Urinary bladder (tissue), 4 donors: ENCODE measurements around the gene SVIL. TPM values are rescaled to one million over a fixed set of nuclear protein-coding genes. Genes with fewer than 3 reads are reported as not detected.
"Not testable (repeated sequence)": the region's sequence is repeated elsewhere in the genome, so short reads cannot be mapped to it uniquely, and the experiment has no call there.

Experiments
- DNase-seq: peaks from one replicate; pipeline ENCODE4 v3.0.0-alpha.2; 2015; ENCODE audit errors: extremely low spot score
- H3K27ac ChIP-seq: one replicate; pipeline ENCODE4 v1.5.1; 2013; ENCODE audit warnings: low read depth, mild to moderate bottlenecking, moderate library complexity
- H3K36me3 ChIP-seq: one replicate; pipeline ENCODE4 v1.6.1; 2013; ENCODE audit warnings: mild to moderate bottlenecking, moderate library complexity; ENCODE audit not compliant: insufficient read depth
- H3K4me1 ChIP-seq: one replicate; pipeline ENCODE4 v1.6.1; 2013; ENCODE audit warnings: mild to moderate bottlenecking, moderate library complexity; ENCODE audit not compliant: insufficient read depth
- H3K4me3 ChIP-seq: one replicate; pipeline ENCODE4 v1.5.1; 2013; ENCODE audit warnings: low read depth, low read length
- WGBS: extraction: QIAGEN DNeasy Blood & Tissue Kit; methylation state at CpG from one replicate; pipeline ENCODE4 v1.1.7; 2013; 5-methylcytosine and 5-hydroxymethylcytosine counted together
- polyA plus RNA-seq: library from polyadenylated mRNA; stranded (reverse); fragments of 200-250 nt; gene quantifications from one replicate; pipeline ENCODE4 v1.2.3, GENCODE V29; 2013
- total RNA-seq: library from RNA; depleted of rRNA; stranded (reverse); fragments of >200 nt; gene quantifications from one replicate; pipeline ENCODE4 v1.2.3, GENCODE V29; 2014
- donor health status: healthy with polysubstance abuse.
- donor health status: healthy.

SVIL gene
- total and polyA plus RNA-seq, 2 donors, result 176 to 552 TPM

DNA sequence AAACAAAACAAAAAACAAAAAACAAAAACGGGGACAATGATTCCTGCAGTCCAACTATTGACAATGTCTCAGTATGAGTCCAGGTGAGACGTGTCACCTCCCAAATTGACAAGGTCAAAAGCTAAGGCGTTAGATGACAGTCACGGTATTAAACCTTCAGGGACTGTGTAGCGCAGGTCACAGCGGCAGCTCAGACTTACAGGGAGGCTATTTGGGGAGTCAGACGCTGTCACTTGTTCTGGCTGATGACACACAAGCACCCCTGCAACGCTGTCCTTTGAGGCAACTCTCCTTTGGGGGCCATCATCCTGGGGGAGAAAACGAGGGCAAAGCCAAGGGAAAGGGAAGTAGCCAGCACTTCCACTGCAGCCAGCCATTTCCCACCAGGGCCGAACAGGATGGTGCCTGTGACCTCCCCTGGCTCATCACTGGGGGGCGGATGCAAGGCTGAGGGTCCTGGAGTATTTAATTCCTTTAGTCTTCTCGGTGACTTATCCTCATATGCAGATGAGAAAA is 55.3 kb downstream of the SVIL start:
- Histone ChIP-seq H3K4me3 (no peak overlapping the region), H3K27ac (no peak overlapping the region), H3K36me3 (no peaks in the 10 kb centered on the region), H3K4me1 (peaks cover 2% of the 10 kb centered on the region)
- 89% methylated on average over 12 of the region's 12 CpGs for WGBS
- no peak for DNase-seq

DNA sequence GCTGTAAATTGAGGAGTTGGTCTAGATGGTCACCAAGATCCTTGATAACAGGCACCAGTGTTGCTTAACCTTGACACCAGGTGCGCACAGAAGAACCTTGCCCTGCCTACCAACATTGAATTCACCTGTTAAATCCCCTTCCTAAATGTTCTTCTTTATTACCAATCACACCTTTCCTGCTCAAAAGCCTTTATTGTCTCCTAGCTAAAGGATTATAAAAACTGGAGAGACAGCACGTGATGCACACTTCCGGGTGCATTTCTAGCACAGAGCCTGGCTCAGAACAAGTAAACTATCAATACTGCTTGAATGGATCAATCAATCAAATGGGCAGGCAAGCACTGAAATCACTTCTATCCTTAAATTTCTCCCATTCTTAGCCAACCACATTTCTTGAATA is 56.3 kb downstream of the SVIL start:
- no peak for DNase-seq
- Histone ChIP-seq H3K36me3 (no peaks in the 10 kb centered on the region), H3K4me1 (peaks cover 2% of the 10 kb centered on the region), H3K4me3 (no peak overlapping the region), H3K27ac (no peak overlapping the region)
- WGBS, result 88% methylated on average over 3 of the region's 3 CpGs

DNA sequence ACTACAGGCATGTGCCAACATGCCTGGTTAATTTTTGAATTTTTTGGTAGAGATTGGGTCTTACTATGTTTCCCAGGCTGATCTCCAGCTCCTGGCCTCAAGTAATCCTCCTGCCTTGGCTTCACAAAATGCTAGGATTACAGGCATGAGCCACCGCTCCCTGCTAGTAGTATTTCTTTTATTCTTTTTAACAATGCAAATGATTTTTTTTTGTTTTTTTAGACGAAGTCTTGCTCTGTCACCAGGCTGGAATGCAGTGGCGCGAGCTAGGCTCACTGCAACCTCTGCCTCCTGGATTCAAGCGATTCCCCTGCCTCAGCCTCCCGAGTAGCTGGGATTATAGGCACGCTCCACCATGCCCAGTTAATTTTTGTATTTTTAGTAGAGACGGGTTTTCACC is 58.1 kb downstream of the SVIL start:
- no peak overlapping the region for H3K27ac ChIP-seq
- peaks cover 2% of the 10 kb centered on the region for H3K4me1 ChIP-seq
- DNase-seq, result no peak
- no peaks in the 10 kb centered on the region for H3K36me3 ChIP-seq
- no peak overlapping the region for H3K4me3 ChIP-seq
- 81% methylated on average over 8 of the region's 8 CpGs for WGBS

DNA sequence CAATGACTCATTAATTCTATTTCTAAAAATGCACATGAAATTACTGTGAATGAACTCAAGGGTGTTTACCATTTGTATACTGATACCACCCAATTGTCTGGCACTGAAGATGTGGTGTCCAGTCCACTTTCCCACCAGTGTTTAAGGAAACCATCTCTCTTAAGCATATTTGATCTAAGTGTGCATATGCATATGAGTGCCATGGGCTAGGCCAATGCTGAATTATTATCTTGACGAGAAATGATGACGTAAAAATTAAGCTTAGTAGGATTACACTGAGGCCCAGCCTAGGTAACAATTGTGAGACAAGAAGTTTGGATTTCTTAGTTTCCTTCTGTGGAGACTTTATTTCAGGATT is 59.7 kb downstream of the SVIL start:
- Histone ChIP-seq H3K36me3 (no peaks in the 10 kb centered on the region), H3K4me1 (peaks cover 2% of the 10 kb centered on the region), H3K4me3 (no peak overlapping the region), H3K27ac (no peak overlapping the region)
- WGBS, result 78% methylated on average over 2 of the region's 2 CpGs
- DNase-seq, result no peak

DNA sequence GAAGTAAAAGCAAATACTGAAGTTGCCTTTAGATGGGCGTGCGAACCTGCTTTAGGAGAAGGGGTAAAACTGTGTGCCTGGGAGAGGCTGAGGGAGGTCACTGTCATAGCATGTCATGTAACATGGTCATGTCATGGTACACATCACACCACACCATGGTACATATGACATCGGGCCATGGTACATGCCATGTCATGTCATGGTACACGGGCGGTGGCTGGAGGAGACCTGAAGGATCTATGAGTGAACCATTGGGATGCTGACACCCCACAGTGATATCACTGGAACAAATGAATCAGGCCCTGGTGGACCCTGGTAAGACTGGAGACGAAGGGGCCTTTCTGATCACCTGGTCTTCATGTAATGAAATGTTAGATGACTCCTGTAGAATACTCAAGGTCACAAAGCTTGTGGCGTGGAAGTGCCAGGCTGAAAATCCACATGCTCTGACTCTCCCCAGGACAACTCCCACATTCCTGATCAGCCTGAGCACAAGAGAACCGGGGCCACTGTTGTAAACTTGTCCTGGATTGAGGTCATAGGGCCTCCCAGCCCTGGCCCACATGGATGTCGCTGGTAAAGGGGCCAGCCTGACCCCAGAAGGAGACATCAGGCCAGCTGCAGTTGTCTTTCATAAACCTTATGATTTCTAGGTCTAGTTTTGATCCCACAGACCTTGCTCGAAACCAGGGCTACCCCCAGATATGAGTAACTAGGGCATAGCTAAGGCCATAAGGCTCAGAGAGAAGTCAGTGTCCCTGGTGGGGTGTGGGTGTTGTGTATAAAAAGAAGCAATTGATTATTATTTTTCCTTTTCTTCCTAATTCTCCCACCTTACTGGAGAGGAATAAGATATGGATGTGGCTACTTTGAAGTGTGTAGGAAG is 60.3 kb downstream of the SVIL start:
- not testable (repeated sequence) for DNase-seq, H3K4me1 ChIP-seq, H3K4me3 ChIP-seq, H3K36me3 ChIP-seq, H3K27ac ChIP-seq
- WGBS, result 85% methylated on average over 10 of the region's 10 CpGs

DNA sequence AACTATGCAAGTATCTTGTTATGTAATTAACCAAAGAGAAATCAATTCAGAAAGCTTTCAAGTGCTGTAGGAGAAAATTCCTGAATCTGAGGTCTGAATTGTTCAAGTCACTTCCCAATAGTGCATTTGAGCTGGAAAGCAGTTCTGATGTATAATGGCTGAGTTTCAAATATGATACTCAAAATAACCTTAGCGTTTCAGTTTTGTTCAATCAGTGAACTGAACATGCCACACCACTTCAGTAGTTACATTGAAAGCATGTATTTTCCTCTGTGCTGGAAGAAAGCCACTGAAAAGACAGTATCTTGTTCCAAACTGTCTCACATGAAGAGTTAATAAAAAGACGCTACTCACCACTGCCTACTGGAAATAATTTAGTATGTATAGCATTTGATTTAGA is 64.5 kb downstream of the SVIL start:
- H3K4me3 ChIP-seq, H3K27ac ChIP-seq, H3K4me1 ChIP-seq, H3K36me3 ChIP-seq, DNase-seq: not testable (repeated sequence)
- 38% methylated on average over 2 of the region's 2 CpGs for WGBS

DNA sequence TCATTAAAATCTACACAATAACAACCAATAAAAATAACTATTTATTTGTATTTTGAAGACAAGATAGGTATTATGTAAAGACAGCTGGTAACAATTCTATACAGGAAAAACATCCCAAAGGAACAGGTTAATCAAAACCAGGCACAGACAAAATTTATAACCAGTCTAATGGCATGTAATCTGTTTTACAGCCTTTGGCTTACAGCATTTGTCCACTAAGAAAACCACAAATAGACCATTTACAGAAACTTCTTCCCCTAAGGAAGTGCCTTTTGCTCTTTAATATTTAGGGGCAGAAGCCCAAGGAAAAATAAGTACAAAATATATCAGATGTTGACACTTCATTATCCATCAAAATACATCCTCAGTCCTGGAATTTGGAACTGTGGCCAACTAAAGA is 65.0 kb downstream of the SVIL start:
- no peak for DNase-seq
- no peaks in the 10 kb centered on the region for H3K4me1 ChIP-seq
- H3K4me3 ChIP-seq, result no peak overlapping the region
- no peak overlapping the region for H3K27ac ChIP-seq
- H3K36me3 ChIP-seq, result no peaks in the 10 kb centered on the region

DNA sequence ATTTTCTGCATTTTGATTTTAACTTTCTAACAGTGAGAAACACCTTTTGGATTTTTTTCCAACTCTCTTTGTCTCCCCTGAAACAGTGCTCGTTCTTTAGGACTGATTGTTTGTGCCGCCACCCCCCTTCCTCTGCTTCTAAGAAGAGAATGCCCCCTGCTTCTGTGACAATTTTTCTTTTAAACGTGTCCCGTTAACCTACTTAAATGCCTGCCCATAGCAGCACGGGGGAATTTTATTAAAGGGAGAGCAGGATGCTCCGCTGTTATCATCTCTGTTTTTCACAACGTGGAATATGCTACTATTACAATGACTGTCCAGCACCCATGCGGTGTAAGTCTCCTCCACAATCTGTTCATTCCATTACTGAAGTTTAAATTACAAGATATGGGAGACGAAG is 67.8 kb downstream of the SVIL start:
- H3K4me1 ChIP-seq, result no peaks in the 10 kb centered on the region
- no peak overlapping the region for H3K27ac ChIP-seq
- no peak for DNase-seq
- no peak overlapping the region for H3K4me3 ChIP-seq
- 72% methylated on average over 9 of the region's 9 CpGs for WGBS
- no peaks in the 10 kb centered on the region for H3K36me3 ChIP-seq

DNA sequence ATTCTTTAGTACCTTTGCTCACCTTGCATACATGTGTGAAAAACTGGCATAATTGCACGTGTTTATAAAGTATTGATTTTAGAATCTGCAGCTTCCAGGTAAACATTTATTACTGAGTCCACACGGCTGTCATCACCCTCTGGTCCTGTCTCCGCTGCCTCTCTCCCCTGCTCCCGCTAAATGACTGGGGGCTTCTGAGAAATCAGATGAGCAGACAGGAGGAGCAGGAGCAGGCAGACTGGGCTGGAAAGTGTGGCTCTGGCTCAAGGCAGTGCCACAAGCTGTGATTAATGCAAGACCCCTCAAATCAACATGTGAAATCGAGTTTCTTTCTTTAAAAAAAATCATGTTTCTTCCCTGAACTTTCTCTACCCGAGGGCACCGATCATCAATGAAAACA is 68.6 kb downstream of the SVIL start:
- H3K4me1 ChIP-seq, H3K4me3 ChIP-seq, H3K36me3 ChIP-seq, H3K27ac ChIP-seq, DNase-seq: not testable (repeated sequence)
- 77% methylated on average over 7 of the region's 7 CpGs for WGBS

DNA sequence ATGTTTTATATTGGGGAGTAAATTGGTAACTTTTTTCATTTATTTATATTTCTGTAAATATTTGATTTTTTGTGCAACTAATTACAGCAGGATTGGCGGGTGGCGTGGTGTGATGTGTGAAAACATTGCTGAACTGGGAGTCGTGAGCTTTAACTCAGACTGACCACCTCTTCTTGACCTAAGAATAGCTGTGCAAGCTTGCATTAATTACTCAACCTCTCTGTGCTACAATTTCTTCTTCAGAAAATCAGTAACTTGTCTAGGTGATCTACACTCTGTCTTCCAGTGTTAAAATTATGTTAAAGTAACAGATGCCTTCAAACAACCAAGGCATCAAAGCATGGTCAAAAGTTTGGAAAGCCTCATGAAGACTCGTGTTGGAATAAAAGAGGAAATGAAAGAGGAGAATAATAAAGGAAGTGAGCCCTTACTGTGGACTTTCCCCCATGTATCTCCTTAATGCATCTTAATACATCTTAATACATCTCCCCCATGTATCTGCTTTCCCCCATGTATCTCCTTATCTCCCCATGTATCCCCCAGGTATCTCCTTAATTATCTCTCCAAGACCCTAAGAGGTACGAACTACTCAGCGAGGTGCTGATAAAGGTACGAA is 71.2 kb downstream of the SVIL start:
- Histone ChIP-seq H3K36me3 (no peaks in the 10 kb centered on the region), H3K4me1 (no peaks in the 10 kb centered on the region), H3K27ac (no peak overlapping the region), H3K4me3 (no peak overlapping the region)
- 92% methylated on average over 7 of the region's 7 CpGs for WGBS
- no peak for DNase-seq

DNA sequence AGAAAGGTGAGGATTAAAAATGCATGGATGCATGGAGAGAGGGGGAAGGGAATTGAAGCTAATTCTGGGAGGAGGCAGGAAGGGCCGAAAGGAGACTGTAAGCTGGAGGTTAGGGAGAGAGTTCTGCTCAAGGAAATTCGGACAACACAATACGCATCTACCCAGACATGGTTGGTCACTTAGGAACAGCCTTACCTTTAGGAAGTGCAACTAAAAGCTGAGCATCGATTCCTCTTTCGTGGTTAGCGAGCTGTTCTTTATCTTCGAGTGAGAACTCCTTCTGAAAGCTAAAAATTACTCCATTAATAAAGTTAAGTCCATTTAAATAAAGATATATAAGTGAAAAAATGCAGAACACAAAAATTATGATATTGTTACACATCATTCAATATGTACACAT is 71.8 kb downstream of the SVIL start:
- not testable (repeated sequence) for H3K4me3 ChIP-seq, DNase-seq, H3K36me3 ChIP-seq, H3K4me1 ChIP-seq, H3K27ac ChIP-seq
- 86% methylated on average over 5 of the region's 7 CpGs for WGBS

DNA sequence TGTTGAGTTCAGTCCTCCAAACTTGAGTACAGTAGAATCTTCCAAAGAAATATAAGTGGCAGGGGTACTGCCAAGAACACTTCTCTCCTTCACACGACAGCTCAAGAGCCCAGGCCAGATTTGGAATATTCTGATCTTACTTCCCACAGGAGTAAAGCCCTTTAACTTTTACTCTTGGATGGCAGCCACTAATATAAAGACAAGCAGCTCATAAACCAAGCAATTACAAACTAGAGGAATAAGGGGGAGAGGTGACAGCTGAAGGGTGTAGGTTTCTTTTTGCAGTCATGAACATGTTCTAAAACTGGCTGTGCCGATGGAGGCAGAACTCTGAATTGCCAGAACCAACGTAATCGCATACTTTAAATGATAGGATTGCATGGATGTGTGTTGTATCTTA is 74.8 kb downstream of the SVIL start:
- peak; percentile 47 for DNase-seq
- H3K4me1 ChIP-seq, result no peaks in the 10 kb centered on the region
- no peaks in the 10 kb centered on the region for H3K36me3 ChIP-seq
- WGBS, result 21% methylated on average over 4 of the region's 4 CpGs
- no peak overlapping the region for H3K27ac ChIP-seq
- H3K4me3 ChIP-seq, result no peak overlapping the region

DNA sequence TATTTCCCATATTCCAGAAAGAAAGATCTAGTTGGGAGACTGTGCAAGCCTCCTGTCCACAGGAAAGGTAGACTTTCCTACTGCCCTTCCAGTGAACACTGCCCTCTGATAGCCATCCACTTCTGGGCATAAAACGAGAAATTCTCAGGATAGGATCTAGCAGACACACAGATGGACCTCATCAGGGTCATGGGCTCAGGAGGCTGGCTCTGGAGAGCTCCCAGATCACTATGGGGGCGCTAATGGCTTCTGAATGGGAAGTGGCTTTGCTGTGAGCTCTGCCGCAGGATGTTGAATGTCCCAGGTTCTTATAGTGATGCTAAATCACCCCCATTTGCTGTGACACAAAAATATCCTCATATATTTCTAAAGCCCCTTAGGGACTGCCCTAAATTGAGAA is 77.1 kb downstream of the SVIL start:
- Histone ChIP-seq H3K36me3 (peaks cover 2% of the 10 kb centered on the region), H3K27ac (no peak overlapping the region), H3K4me1 (no peaks in the 10 kb centered on the region), H3K4me3 (no peak overlapping the region)
- WGBS, result 78% methylated on average over 3 of the region's 3 CpGs
- no peak for DNase-seq

DNA sequence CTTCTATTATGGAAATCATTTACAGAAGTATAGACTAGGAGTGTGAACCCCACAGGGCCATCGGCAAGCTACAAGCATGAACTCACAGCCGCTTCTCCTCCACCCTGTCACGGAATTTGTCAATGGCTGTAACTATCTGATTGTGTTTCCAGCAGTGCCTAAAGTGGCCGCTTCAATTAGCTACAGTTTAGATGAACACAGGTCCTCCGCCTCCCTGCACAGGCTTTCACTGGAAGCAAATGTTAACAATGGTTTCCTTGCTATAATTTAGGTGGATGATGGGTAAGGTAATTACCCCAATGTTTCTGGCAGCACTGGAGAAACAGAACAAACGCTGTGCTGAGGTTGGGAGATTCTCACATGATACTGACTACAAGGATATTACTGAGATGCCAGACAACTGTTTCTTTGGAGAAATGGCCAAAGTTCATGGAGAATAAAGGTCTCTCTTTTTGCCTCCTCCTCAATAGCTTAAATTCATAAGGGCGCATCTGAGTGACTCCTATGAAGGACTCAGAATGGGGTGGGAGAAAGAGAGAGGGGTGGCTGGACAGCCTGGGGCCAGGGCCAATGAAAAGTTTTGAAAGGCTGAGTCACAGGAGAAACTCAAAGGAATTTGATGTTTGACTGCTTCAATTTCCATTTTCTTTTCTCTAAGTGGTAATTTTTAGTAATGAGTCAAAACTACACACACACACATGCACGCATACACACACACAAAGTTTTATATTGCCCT is 78.9 kb downstream of the SVIL start:
- H3K4me1 ChIP-seq, result no peaks in the 10 kb centered on the region
- no peak overlapping the region for H3K4me3 ChIP-seq
- 76% methylated on average over 8 of the region's 8 CpGs for WGBS
- peaks cover 2% of the 10 kb centered on the region for H3K36me3 ChIP-seq
- H3K27ac ChIP-seq, result no peak overlapping the region
- DNase-seq, result no peak
